ENCODE results near the gene BCAS3. TPM values are rescaled to one million over a fixed set of nuclear protein-coding genes. Genes with fewer than 3 reads are reported as not detected.

BCAS3 gene
- total and polyA plus RNA-seq, 2 experiments from 2014 or later: 18.0 to 20.2 TPM

DNA sequence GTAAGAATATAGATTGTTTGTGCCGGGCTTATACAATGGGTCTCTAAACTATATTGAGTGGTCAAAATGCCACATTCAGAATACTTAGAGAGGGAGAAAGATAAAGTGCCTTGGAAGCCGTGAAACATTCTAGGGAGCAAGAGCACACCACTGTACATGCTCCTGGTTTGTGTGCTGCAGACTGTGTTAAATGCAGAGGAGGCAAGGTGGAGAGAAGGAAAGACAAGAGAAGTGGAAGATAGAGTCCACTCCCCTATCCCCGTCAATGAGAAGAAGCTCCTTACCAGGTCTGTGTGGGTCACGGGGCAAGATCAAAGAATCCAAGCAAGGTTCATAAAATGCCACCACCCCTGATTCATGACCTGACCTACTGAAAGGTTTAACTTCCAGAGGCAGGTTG is 454.9 kb downstream of the BCAS3 start:
- no peak for DNase-seq
- TF ChIP-seq EZH2phosphoT487 (IDR thresholded peaks at IDR 0.05; ENCODE audit: insufficient read depth, low read depth) (no peak), EZH2 (IDR thresholded peaks at IDR 0.05; ENCODE audit: insufficient read depth, poor library complexity, severe bottlenecking) (no peak)
- no peak overlapping the region for H3K4me2 ChIP-seq (ENCODE audit: unreplicated experiment)
- in situ Hi-C loops (cut with MboI): no loop called here
- no peaks in the 10 kb centered on the region for H3K9me3 ChIP-seq (ENCODE audit: low read depth)
- H2AFZ ChIP-seq: no peak overlapping the region
- H3K27ac ChIP-seq: no peak overlapping the region
- H4K20me1 ChIP-seq (ENCODE audit: insufficient read depth): no peaks in the 10 kb centered on the region
- H3K79me2 ChIP-seq (ENCODE audit: insufficient read depth): no peaks in the 10 kb centered on the region
- H3K9me2 ChIP-seq (ENCODE audit: insufficient read depth): no peaks in the 10 kb centered on the region
- peaks cover 18% of the 10 kb centered on the region for H3K4me1 ChIP-seq (ENCODE audit: insufficient read depth)
- WGBS, 2 experiments (ENCODE audit: low coverage in 1 of 2, low lambda C conversion rate in 2 of 2, missing lambda C conversion rate in 2 of 2): 91 to 93% methylated on average over 4 of the region's 4 CpGs
- peaks cover 25% of the 10 kb centered on the region for H3F3A ChIP-seq (ENCODE audit: insufficient read depth)
- no peak overlapping the region for H3K4me3 ChIP-seq
- no peaks in the 10 kb centered on the region for H3K27me3 ChIP-seq (replicated peaks; ENCODE audit: insufficient read depth)
- no peaks in the 10 kb centered on the region for H3K36me3 ChIP-seq (ENCODE audit: low read depth)
- H3K9ac ChIP-seq: no peak overlapping the region

DNA sequence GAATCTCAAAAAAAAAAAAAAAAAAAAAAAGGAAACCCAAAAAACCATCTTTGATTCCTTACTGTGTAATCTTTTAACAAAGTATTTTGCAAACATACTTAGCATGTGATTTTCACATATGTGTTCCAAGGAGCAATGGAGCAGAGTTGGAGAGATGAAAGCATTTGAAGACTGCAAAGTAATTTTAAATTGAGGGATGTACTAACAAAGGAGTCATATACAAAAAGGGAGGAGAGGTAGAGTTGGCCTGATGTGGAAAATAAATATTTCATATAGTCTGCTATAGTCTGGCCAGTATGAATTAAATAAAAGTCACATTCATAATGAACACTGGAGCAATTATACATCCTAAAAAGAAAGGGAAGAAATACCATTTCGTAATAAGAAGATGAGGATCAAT is 456.2 kb downstream of the BCAS3 start:
- TF ChIP-seq EZH2phosphoT487 (IDR thresholded peaks at IDR 0.05; ENCODE audit: insufficient read depth, low read depth): no peak
- no peak for TF ChIP-seq EZH2 (IDR thresholded peaks at IDR 0.05; ENCODE audit: insufficient read depth, poor library complexity, severe bottlenecking)
- H4K20me1 ChIP-seq (ENCODE audit: insufficient read depth): no peaks in the 10 kb centered on the region

DNA sequence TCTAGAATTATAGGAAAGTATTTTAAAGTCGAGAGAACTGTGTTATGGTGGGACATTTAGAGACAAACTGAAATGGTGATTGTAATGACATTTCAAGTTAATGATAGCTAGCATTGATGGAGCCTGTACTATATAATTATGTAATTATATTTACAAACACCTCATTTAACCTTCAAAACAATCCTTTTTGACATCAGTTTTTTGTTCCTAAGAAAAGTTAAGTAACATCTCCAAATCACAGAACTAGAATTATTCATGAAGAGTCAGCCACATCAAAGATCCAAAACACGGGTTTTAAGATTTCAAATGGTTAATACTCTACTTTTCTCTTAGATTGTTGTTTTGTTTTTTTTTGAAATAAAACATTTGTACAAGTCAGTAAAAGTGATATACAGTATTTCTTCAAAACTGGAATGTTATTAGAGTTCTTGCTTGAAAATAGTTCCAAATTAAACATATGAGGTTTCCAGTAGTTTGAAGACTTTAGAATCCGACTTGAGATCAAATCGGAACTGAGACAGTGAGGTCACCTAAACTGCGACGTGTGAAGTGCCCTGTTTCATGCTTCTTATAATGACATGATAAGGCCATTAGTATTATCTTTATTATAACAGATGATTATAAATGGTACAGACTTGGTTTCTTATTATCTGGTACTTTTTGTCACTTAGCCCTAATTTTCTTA is 457.0 kb downstream of the BCAS3 start:
- Histone ChIP-seq H3K9me2 (ENCODE audit: insufficient read depth) (no peaks in the 10 kb centered on the region), H3K27ac (no peak overlapping the region), H3K9me3 (ENCODE audit: low read depth) (no peaks in the 10 kb centered on the region), H4K20me1 (ENCODE audit: insufficient read depth) (no peaks in the 10 kb centered on the region), H3K4me2 (ENCODE audit: unreplicated experiment) (no peak overlapping the region), H2AFZ (no peak overlapping the region), H3K27me3 (replicated peaks; ENCODE audit: insufficient read depth) (no peaks in the 10 kb centered on the region), H3K9ac (no peak overlapping the region), H3F3A (ENCODE audit: insufficient read depth) (0 out of 2 replicates have a peak, but pooled peaks cover 16% of the 10 kb centered on the region), H3K4me1 (ENCODE audit: insufficient read depth) (peaks cover 16% of the 10 kb centered on the region), H3K4me3 (no peak overlapping the region), H3K36me3 (ENCODE audit: low read depth) (no peaks in the 10 kb centered on the region), H3K79me2 (ENCODE audit: insufficient read depth) (no peaks in the 10 kb centered on the region)
- in situ Hi-C loops (cut with MboI): no loop called here
- TF ChIP-seq EZH2phosphoT487 (IDR thresholded peaks at IDR 0.05; ENCODE audit: insufficient read depth, low read depth) (no peak), EZH2 (IDR thresholded peaks at IDR 0.05; ENCODE audit: insufficient read depth, poor library complexity, severe bottlenecking) (no peak)
- WGBS, 2 experiments (ENCODE audit: low coverage in 1 of 2, low lambda C conversion rate in 2 of 2, missing lambda C conversion rate in 2 of 2): 98 to 99% methylated on average over 6 of the region's 6 CpGs
- DNase-seq: no peak

More for the DNA sequence above, 456.2 kb downstream of the BCAS3 start:
- no peaks in the 10 kb centered on the region for H3K79me2 ChIP-seq (ENCODE audit: insufficient read depth)
- no peak overlapping the region for H3K4me2 ChIP-seq (ENCODE audit: unreplicated experiment)
- no peak overlapping the region for H3K4me3 ChIP-seq
- peaks cover 18% of the 10 kb centered on the region for H3F3A ChIP-seq (ENCODE audit: insufficient read depth)
- no peaks in the 10 kb centered on the region for H3K27me3 ChIP-seq (replicated peaks; ENCODE audit: insufficient read depth)
- DNase-seq: no peak
- H2AFZ ChIP-seq: no peak overlapping the region
- no peaks in the 10 kb centered on the region for H3K9me3 ChIP-seq (ENCODE audit: low read depth)
- no peaks in the 10 kb centered on the region for H3K9me2 ChIP-seq (ENCODE audit: insufficient read depth)
- in situ Hi-C loops (cut with MboI): no loop called here
- H3K27ac ChIP-seq: no peak overlapping the region
- 100% methylated on average over 1 of the region's 1 CpG for WGBS, 2 experiments (ENCODE audit: low coverage in 1 of 2, low lambda C conversion rate in 2 of 2, missing lambda C conversion rate in 2 of 2)
- H3K4me1 ChIP-seq (ENCODE audit: insufficient read depth): peaks cover 12% of the 10 kb centered on the region
- H3K9ac ChIP-seq: no peak overlapping the region
- no peaks in the 10 kb centered on the region for H3K36me3 ChIP-seq (ENCODE audit: low read depth)

DNA sequence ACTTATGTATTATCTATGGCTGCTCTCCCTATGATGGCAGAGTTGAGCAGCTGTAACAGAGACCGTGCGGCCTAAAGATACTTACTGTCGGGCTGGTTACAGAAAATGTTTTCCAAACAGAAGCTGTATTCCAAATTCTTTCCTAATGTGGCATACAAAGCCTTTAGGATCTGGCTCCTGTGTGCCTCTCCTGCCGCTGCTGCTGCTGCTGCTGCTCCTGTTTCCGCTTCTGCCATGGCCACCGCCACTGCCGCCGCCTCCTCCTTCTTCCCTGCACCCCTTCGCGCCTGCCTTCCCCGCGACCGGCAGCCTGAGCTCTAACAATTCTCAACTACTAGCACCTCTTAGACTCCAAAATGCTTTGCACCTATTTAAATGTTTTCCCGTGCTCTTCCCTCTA is 458.1 kb downstream of the BCAS3 start:
- Histone ChIP-seq H3K4me2 (ENCODE audit: unreplicated experiment) (no peak overlapping the region), H3K4me1 (ENCODE audit: insufficient read depth) (peaks cover 17% of the 10 kb centered on the region), H2AFZ (no peak overlapping the region), H3K9me2 (ENCODE audit: insufficient read depth) (no peaks in the 10 kb centered on the region), H3K9me3 (ENCODE audit: low read depth) (no peaks in the 10 kb centered on the region), H3K9ac (no peak overlapping the region), H3K27me3 (replicated peaks; ENCODE audit: insufficient read depth) (no peaks in the 10 kb centered on the region), H3K36me3 (ENCODE audit: low read depth) (no peaks in the 10 kb centered on the region), H3K4me3 (no peak overlapping the region), H4K20me1 (ENCODE audit: insufficient read depth) (no peaks in the 10 kb centered on the region), H3K79me2 (ENCODE audit: insufficient read depth) (no peaks in the 10 kb centered on the region), H3F3A (ENCODE audit: insufficient read depth) (0 out of 2 replicates have a peak, but pooled peaks cover 13% of the 10 kb centered on the region), H3K27ac (no peak overlapping the region)
- WGBS, 2 experiments (ENCODE audit: low coverage in 1 of 2, low lambda C conversion rate in 2 of 2, missing lambda C conversion rate in 2 of 2): 96 to 97% methylated on average over 14 of the region's 14 CpGs
- DNase-seq: no peak
- in situ Hi-C loops (cut with MboI): no loop called here
- TF ChIP-seq EZH2 (IDR thresholded peaks at IDR 0.05; ENCODE audit: insufficient read depth, poor library complexity, severe bottlenecking) (no peak), EZH2phosphoT487 (IDR thresholded peaks at IDR 0.05; ENCODE audit: insufficient read depth, low read depth) (no peak)
